Midbrain (tissue), 1 donor: ENCODE measurements around the gene CNTNAP3B.
A peak's percentile ranks its signal among the peaks of the same experiment; 100 is the strongest.
"Not testable (repeated sequence)": the region's sequence is repeated elsewhere in the genome, so short reads cannot be mapped to it uniquely, and the experiment has no call there.

Experiments
- DNase-seq: peaks from one replicate; lab custom pipeline; 2025; lab: John Stamatoyannopoulos, UW

Gene CNTNAP3B

DNA sequence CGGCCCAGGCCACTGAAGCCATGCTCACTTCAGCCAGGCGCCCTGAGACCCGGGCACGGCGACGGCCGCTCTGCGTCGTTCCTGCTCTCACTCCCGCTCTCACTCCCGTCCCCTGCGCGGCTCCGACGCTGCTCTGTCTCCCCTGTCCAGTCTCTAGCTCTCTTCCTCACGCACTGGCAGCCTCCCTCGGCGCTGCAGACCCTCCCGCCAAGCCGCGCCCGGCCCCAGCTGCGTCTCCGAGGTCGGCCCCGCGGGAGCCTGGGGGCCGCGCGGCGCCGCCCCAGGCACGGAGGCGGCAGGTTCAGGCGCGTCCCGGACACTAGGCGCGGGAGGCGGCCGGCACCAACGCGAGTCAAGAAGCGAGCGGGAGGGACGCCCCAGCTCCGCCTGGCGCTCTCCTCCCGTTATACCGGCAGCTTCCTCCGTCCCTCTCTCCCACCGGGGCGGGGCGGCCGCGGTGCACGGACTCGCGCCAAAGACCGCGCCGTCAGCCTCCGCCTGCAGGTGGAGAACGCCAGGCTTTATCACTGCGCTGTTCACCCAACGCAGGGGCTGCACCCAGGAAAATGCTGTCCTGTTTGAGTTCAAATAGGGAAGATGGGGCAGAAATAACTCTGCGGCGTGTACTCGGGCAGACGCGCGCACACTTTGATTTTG lies at the start of gene CNTNAP3B:
TSS of gene CNTNAP3B (minus strand) at position 354 of the 657 bp plus-strand sequence. CDS start at position 22, 332 bp downstream.
- DNase-seq: not testable (repeated sequence)

- not testable (repeated sequence) for DNase-seq
Observed at GRCh38 chr9:42160299-42160698, 31.1 kb upstream of the CNTNAP3B start.

DNA sequence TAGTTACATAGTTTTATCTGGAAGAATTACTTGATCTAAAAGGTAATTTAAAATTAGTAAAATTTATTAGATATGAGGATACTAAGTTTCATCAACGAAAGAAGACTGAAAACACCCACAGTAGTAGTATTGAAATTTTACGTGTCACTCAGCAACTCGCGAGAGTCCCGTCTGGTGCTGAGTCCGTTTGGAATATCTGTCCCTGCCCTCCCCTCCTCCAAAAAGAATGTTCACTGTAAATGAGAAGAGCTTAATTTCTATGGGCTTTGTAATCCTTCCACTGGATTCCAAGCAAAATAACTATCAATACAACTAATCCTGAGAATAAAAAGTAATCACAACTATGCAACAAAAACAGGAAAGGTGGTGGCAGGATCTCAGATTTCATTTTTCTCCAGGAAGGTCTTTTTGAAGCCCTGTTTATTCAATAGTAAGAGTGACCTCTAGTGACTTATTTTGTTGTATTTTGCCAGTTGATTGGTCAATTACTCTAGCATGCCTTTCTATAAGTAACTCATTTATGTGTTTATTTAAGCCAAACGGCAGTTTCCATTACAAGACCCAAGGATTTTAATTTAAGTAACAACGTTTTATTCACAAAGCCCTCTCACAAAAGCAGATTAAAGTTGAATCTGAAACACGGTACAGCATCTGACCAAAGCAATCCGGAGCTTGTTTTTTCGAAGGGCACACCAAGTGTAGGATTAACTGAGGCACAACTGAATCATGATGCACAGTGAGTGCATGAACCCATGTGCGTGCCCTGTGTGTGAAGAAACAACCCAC lies 2.0 kb downstream of the CNTNAP3B start:
- peak; percentile 1 for DNase-seq

DNA sequence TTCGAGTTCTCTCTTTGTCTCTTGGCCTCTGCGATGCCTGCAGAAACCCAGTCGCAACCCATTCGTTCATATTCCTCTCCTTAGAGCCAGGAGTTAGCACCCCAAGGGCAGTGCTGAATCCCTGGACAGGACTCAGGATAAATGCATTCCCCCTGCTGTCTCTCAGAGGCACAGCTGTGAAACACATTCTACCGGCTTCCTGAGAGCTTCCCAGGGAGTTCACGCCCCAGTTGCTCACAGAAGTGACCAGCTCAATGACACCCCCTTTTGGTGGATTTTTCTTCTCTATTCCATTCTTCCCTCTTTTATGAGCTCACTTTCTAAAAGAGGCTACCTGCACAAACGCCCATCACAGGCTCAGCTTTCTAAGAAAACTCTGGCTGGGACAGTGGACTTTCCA lies 8.2 kb downstream of the CNTNAP3B start:
- not testable (repeated sequence) for DNase-seq

DNA sequence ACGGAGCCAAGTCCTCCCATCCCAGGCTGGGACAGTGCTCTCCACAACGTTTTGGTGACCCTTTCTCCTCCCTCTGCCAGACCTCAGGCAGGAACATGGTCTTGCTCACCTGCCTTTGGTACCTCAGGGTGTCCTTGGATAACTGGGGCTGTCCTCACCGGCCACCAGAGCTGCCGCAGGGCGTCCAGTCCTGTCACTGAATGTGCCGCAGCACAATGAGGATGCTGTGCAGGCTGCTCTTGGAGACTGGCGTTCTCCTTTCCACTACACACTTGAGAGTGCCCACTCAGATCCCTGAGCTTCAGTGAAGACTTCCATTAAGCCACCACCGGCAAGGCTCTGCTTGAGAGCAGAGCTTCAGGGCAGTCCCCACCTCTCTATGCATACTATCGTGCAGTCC lies 33.3 kb downstream of the CNTNAP3B start:
- not testable (repeated sequence) for DNase-seq

GRCh38 chr9:42084559-42084952 lies 44.7 kb downstream of the CNTNAP3B start:
- DNase-seq: not testable (repeated sequence)

DNA sequence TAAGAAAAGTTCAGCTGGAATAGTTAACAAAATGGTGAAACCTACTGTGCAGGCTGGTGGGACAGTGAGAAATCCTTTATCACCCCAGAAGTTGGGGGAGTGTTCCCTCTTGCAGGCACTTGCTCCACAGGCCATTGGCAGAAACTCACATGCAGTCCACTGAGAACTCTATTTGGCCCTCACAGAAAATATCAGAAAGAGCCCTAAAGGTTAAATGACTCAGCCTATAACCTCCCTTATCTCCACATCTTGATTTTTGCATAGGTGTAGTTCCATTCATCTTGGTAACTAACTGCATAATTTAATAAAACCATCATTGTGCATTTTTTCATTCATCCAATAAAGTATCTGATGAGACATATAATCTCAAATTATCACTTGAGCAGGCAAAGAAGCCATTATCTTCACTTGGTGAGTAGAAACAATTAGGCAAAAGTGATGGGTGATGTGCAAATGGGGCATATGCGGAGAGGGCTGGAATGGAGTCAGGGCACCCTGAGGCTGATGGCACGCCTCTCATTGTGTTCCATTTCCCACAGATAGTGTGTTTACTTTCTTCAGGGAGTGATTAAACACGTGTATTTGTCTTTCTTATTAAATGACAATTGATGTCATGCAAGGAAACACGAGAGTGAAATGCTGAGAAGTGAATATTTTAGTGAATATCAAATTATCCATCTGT lies 45.2 kb downstream of the CNTNAP3B start:
- not testable (repeated sequence) for DNase-seq

DNA sequence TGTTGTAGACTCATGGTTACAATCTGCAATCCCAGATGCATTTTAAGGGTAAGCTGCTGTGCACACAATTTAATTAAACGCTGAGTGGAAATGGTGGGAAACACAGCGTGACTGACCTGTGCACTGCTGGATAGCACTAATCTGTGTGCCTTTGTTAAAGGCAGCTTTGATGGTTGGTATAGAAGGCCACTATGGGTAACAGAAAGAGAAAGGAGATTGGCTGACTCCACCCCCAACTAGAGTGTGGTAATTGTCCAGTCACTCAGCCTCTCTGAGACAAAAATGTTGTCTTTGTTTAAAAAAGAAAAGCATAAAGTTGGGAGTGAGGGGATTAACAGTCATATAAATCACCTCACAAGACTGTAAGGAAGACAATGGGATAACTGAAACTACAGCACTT lies 48.9 kb downstream of the CNTNAP3B start:
- DNase-seq: not testable (repeated sequence)

DNA sequence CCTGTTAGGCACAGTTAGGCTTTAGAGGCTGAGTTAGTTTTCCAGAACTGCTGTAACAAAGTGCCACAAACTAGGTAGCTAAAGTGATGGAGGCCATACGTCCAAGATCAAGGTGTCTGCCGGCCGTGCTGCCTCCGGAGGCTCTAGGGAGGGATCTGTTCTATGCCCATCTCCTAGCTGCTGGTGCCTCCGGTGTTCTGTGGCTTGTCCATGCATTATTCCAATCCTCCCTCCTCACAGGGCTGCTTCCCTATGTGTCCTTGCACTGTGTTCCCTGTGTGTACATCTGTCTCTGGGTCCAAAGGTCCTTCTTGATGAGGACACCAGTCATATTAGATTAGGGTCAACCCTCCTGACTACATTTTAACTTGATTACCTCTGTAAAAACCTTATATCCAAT lies 54.4 kb downstream of the CNTNAP3B start:
- not testable (repeated sequence) for DNase-seq

DNA sequence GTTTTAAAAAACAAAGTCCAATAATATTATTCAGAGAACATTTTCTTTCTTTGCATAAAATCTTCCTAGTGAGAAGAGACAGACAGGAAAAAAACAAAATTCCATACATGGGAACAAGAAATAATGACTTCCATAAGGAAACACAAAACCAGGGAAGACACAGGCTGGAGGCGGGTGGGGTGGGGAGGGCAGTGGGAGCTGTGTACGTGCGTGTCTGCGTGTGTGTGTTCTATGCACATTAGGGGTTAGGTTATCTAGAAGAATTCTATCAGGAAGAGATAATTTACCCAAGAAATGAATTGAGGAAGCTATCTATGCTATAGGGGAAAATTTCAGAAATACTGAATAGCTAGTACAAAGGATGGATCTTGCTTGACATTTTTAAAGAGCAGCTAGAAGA lies 58.2 kb downstream of the CNTNAP3B start:
- not testable (repeated sequence) for DNase-seq

DNA sequence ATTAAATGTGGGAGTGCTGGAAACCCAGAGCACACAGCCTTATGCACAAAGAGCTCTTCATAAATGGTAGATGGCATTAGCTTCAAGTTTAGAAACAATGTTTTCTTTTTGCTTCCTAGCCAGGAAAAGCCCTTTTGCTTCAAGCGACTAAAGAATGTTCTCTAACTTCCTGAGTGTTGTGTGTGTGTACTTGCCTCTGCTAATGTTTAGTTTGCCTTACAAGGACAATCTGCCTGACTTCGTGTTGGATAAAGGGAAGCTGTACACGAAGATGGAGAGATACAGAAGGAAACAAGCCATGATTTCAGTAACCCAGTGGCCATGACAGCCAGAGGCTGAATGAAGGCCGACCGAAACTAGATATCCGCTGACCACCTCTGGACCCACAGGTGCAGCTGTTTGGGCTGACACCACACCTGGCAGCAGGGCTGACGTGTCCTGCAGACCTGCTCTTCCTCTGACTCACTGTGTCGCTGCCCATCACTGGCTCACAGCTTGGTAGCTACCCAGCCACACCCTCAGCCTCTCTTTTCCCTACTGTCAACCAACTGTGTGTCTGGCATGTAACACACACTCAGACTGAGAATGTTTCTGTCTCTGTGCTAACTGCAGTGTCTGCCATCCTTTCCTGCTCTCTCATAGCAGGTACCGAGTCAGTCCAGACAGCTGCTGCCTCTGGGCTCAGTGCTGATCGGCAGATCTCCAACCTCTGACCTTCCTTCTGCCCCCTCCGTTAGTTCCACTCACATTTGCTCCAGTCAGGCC lies 59.0 kb downstream of the CNTNAP3B start:
- DNase-seq: not testable (repeated sequence)

DNA sequence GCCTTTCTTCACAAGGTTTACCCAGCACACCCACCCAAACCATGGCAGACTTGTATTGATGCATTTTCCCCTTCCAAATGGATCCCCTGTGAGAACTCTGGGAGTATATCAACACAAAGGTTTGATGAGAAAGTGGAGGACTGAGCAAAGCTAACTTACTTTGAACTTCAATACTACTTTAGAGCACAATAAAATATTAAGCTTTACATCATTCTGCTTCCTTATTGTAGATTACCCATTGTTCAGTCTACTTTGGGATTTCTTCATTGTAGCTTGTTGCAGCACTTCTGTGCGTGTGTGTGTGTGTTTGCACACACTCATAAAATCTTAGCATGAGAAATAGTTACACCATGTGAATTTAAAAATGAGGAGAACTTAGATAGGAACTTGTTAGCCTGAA lies 75.4 kb downstream of the CNTNAP3B start:
- DNase-seq: not testable (repeated sequence)

DNA sequence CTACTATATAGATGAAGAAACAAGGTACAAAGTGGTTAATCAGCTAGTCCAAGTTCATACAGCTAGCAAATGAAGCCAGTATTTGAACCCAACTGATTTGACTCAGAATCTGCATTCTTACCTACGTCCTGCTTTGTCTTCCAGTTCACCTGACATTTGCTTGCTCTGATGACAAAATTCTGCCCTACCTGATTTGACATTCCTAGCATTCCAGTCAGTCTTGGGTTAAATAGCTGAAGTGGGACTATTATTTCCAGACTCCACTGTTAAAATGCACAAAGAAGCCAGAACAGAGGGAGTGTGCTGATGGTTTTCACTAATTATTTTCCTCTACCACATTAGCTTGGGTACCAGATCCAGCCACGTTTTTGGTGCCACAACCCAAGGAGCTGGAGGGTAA lies 78.5 kb downstream of the CNTNAP3B start:
- DNase-seq: not testable (repeated sequence)

DNA sequence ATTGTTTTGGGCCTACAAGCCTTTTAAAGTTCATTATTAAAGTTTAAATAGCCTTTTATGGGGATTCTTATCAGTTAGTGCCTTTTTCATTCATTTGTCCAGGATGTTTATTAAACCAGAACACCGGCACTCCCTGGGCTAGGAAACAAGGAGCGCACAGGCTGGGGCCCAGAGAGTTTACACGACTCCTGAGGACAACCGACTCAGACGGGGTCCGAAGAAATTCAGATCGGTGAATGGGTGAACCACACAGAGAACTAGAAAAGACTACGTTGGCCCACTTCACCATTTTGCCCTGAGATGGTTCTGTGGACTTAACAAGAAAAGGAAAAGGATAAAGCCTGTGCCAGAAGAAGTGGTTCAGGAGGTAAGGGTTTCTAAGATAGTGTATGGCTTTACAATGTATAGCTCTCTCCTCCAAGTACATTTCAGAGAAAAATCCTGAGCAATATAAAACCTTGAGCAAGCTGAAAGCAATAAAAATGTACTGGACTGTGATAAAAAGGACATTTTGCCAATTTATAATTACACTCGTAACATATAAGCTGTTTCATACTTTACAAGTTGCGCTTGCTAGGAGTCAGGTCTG lies 84.7 kb downstream of the CNTNAP3B start:
- DNase-seq: not testable (repeated sequence)

DNA sequence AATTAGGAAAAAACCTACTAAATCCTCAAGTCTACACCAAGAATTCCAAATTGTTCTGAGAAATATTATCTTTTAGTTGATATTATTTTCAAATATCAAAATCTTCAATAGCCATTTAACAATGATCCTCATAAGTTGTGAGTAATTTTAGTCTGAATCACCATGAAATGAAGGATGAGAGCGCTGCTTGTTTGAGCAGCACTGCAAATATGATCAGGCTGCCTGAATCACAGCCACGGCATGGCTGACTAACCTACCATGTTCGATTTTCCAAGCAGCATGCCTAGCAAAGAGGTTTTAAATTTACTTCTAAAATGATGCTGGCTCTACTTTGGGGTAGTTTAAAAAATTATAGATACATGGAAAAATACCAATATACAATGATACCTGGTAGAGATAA lies 95.7 kb downstream of the CNTNAP3B start:
- not testable (repeated sequence) for DNase-seq

DNA sequence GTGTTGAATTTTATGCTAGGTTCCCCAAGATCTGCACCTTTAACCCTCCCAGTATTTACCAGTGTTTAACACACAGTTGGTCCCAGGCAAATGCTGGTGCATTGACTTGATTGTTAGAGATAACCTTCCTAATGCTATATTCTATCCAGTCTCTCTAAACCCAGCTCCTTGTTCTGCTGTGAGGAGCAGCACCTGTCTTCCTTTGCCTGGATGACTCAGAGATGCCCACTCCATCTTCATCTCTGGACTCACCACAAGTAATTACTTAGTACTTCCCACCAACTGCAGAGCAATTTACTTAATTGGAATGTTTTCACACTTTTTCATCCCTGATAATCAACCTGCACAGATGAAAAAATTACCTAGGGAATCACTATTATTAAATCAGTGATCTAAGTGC lies 108.6 kb downstream of the CNTNAP3B start:
- not testable (repeated sequence) for DNase-seq

- not testable (repeated sequence) for DNase-seq
Observed at GRCh38 chr9:42018220-42018922, 110.9 kb downstream of the CNTNAP3B start.

DNA sequence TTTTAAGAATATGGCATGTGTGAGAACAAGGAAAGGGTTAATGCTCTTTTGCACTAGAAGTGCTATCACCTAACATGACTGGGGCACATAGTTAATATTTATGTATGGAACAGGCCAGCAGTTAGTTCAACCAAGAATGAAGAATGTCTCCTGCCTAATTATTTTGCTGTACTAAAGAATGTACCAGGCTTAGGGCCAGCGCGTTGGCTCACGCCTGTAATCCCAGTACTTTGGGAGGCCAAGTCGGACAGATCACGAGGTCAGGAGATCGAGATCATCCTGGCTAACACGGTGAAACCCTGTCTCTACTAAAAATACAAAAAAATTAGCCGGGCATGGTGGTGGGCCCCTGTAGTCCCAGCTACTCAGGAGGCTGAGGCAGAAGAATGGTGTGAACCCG lies 114.9 kb downstream of the CNTNAP3B start:
- not testable (repeated sequence) for DNase-seq

DNA sequence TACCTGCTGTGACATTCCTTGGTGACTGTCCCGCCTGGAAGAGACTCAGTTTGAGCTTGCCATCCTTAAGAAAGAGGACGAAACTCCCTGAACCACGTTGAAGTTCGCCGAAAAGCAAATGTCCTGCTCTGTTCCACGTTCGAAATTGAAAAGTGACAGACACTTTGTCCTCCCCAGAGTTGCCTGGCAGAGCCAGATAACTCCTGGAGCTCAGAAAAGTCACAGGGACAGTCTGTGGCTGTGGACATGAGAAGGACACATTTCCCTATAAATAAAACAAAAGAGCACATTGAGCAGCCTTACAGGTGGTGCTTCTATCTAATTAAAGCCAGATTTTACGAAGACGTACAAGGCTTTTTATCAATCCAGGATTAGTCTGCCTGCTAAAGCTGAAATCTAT lies 137.6 kb downstream of the CNTNAP3B start:
- not testable (repeated sequence) for DNase-seq

GRCh38 chr9:41980271-41980670 lies 149.0 kb downstream of the CNTNAP3B start:
- DNase-seq: not testable (repeated sequence)
